ENCODE data around the gene VPS52. TPM values are rescaled to one million over a fixed set of nuclear protein-coding genes. Genes with fewer than 3 reads are reported as not detected.

The VPS52 gene
- total and polyA plus RNA-seq, 2 donors (not counting 1 experiment from before 2014, with no cell fraction given) = 100 to 144 TPM

- Histone ChIP-seq H3K4me1 (ENCODE audit: control insufficient read depth in 2 of 2, insufficient read depth in 2 of 2, low read length in 2 of 2) (peaks cover 12 to 22% of the 10 kb centered on the region in 2 donors), H3K4me3 (ENCODE audit: control extremely low read depth in 1 of 5, extremely low read depth in 1 of 5, insufficient read depth in 1 of 5, low read depth in 2 of 5, low read length in 4 of 5) (no peak overlapping the region), H3K27ac (ENCODE audit: low read length in 2 of 2) (no peak overlapping the region), H4K20me1 (ENCODE audit: control insufficient read depth, insufficient read depth, low read length, poor library complexity, severe bottlenecking) (peaks cover 20% of the 10 kb centered on the region), H3K36me3 (replicated peaks in 1 of 2; ENCODE audit: control extremely low read depth in 1 of 2, control insufficient read depth in 1 of 2, extremely low read depth in 1 of 2, insufficient read depth in 2 of 2, low read length in 1 of 2) (peaks cover 0 to 60% of the 10 kb centered on the region in 2 experiments), H3K79me2 (ENCODE audit: control insufficient read depth, insufficient read depth, low read length) (peaks cover 13% of the 10 kb centered on the region), H3K27me3 (replicated peaks in 1 of 4; ENCODE audit: control extremely low read depth in 1 of 4, control insufficient read depth in 3 of 4, insufficient read depth in 4 of 4, low read length in 3 of 4) (no peaks in the 10 kb centered on the region), H3K9ac (ENCODE audit: low read length) (no peak overlapping the region), H2AFZ (ENCODE audit: insufficient read depth, low read depth, low read length, poor library complexity, severe bottlenecking) (no peak overlapping the region), H3K4me2 (replicated peaks; ENCODE audit: low read depth, low read length, poor library complexity, severe bottlenecking) (no peak overlapping the region), H3K9me3 (ENCODE audit: control extremely low read depth in 1 of 3, control insufficient read depth in 2 of 3, insufficient read depth in 1 of 3, low read length in 2 of 3) (no peaks in the 10 kb centered on the region)
- intact Hi-C loops (cut with micrococcal nuclease) = no loop called here
- Mint-ChIP-seq H3K4me1 (peaks cover 33% of the 10 kb centered on the region), H3K4me3 (peak overlapping the region; percentile 46), H3K9me3 (ENCODE audit: insufficient read depth) (no peaks in the 10 kb centered on the region), H3K27ac (peak overlapping the region; percentile 47), H3K27me3 (no peaks in the 10 kb centered on the region)
- WGBS (ENCODE audit: insufficient coverage) = 95% methylated on average over 9 of the region's 15 CpGs
- CTCF ChIA-PET = interaction anchor here (0.9 to 1.8 kb wide), 3 partner anchors 18 to 49 kb away, joined by 3 to 4 read pairs (median 4); partner anchors contain the start of gene B3GALT4
- POLR2A ChIA-PET = no interaction called here
- DNase-seq (no peak), ATAC-seq (ENCODE audit: low read depth) (no peak)
- TF ChIP-seq CTCF (IDR thresholded peaks at IDR 0.05) = no peak
- TF ChIP-seq EZH2 (IDR thresholded peaks at IDR 0.05; ENCODE audit: borderline replicate concordance, insufficient read depth, low read depth, low read length, poor library complexity, severe bottlenecking) = no peak
Measured at GRCh38 chr6:33295621-33296369, 24.1 kb upstream of the VPS52 start.

Measured in B cell (primary cell).